Osteoblast (primary cell): Measurements from ENCODE around the gene ZEB1. TPM values are rescaled to one million over a fixed set of nuclear protein-coding genes. Genes with fewer than 3 reads are reported as not detected.

Experiments used
- DNase-seq: peaks from one replicate; pipeline ENCODE4 v3.0.0; 2011; ENCODE audit warnings: low spot score, mixed read lengths; ENCODE audit not compliant: insufficient read length; ENCODE audit errors: missing footprints
- H2AFZ ChIP-seq: 2 replicates; pipeline ENCODE4 v1.6.0; 2011; ENCODE audit warnings: mild to moderate bottlenecking, low read length
- H3K27ac ChIP-seq: 2 replicates; pipeline ENCODE4 v1.5.1; 2011; ENCODE audit warnings: mild to moderate bottlenecking, low read depth, low read length, moderate library complexity
- H3K27me3 ChIP-seq: 2 replicates; pipeline ENCODE4 v1.6.0; 2012; ENCODE audit warnings: mild to moderate bottlenecking, control low read depth, inconsistent platforms, low read length, moderate library complexity; ENCODE audit not compliant: insufficient read depth
- H3K36me3 ChIP-seq: 2 replicates; pipeline ENCODE4 v1.5.1; 2011; ENCODE audit warnings: mild to moderate bottlenecking, low read length, control low read depth, moderate library complexity; ENCODE audit not compliant: insufficient read depth
- H3K4me1 ChIP-seq: 2 replicates; pipeline ENCODE4 v1.5.1; 2011; ENCODE audit warnings: mild to moderate bottlenecking, low read length, control low read depth, moderate library complexity; ENCODE audit not compliant: insufficient read depth
- H3K4me2 ChIP-seq: 2 replicates; pipeline ENCODE4 v1.6.0; 2011; ENCODE audit warnings: mild to moderate bottlenecking, low read length; ENCODE audit not compliant: insufficient read depth
- H3K4me3 ChIP-seq: fragments of 200-600 bp; sonication (generic); 3 replicates; pipeline ENCODE4 v1.5.1; 2012; ENCODE audit warnings: mild to moderate bottlenecking, low read length, inconsistent platforms; ENCODE audit not compliant: insufficient read depth
- H3K79me2 ChIP-seq: 2 replicates; pipeline ENCODE4 v1.6.0; 2012; ENCODE audit warnings: mild to moderate bottlenecking, low read length, control low read depth, inconsistent platforms; ENCODE audit not compliant: insufficient read depth
- H3K9me3 ChIP-seq: 2 replicates; pipeline ENCODE4 v1.5.1; 2011; ENCODE audit warnings: low read depth, low read length, control low read depth
- H4K20me1 ChIP-seq: 2 replicates; pipeline ENCODE4 v1.6.0; 2012; ENCODE audit warnings: mild to moderate bottlenecking, low read length, control low read depth; ENCODE audit not compliant: insufficient read depth
- total RNA-seq: library from RNA; depleted of rRNA; stranded (reverse); fragments of >200 nt; gene quantifications from 2 replicates; pipeline ENCODE4 v1.2.3, GENCODE V29; 2012
- TF ChIP-seq, protein P1 (sequence below): IDR thresholded peaks from 2 replicates; pipeline ENCODE4 v1.5.1; 2011; ENCODE audit warnings: mild to moderate bottlenecking, low read depth, low read length, moderate library complexity; ENCODE audit errors: extremely low read depth

Gene ZEB1
- total RNA-seq, 1 donor, result 56.1 TPM

DNA sequence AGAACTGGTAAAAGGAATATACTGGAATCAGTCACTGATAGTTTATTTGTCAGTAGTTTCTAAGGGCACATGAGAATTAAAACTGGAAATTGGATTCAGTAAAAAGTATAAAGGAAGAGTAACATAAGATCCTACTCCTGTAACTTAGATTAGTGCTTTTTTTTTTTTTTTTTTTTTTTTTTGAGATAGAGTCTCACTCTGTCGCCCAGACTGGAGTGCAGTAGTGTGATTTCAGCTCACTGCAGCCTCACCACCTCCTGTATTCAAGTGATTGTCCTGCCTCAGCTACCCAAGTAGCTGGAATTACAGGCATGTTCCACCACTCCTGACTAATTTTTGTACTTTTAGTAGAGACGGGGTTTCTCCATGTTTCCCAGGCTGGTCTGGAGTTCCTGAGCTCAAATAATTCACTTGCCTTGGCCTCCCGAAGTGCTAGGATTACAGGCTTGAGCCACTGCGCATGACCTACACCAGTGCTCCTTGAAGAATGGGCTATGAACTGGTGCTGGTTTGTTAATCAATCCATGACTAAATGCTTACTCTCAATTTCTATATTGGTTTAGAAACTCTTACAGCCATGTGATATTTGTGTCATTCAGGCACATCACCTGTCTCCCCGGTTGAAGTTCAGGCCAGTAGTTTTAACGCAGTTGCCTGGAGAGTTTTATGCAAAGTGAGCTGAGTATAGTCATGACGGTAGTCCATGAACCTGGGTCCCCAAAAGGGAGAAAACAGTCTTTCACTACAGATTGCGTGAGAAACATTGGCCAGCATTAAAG lies 65.0 kb downstream of the ZEB1 start:
- TF ChIP-seq, protein P1, sequence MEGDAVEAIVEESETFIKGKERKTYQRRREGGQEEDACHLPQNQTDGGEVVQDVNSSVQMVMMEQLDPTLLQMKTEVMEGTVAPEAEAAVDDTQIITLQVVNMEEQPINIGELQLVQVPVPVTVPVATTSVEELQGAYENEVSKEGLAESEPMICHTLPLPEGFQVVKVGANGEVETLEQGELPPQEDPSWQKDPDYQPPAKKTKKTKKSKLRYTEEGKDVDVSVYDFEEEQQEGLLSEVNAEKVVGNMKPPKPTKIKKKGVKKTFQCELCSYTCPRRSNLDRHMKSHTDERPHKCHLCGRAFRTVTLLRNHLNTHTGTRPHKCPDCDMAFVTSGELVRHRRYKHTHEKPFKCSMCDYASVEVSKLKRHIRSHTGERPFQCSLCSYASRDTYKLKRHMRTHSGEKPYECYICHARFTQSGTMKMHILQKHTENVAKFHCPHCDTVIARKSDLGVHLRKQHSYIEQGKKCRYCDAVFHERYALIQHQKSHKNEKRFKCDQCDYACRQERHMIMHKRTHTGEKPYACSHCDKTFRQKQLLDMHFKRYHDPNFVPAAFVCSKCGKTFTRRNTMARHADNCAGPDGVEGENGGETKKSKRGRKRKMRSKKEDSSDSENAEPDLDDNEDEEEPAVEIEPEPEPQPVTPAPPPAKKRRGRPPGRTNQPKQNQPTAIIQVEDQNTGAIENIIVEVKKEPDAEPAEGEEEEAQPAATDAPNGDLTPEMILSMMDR, result no peak
- Histone ChIP-seq H3K27me3 (no peaks in the 10 kb centered on the region), H4K20me1 (no peaks in the 10 kb centered on the region), H3K36me3 (peaks cover 4% of the 10 kb centered on the region), H2AFZ (no peak overlapping the region), H3K9me3 (no peaks in the 10 kb centered on the region), H3K4me2 (no peak overlapping the region), H3K27ac (peak overlapping the region; percentile 39), H3K79me2 (peaks cover 66% of the 10 kb centered on the region), H3K4me3 (no peak overlapping the region), H3K4me1 (peaks cover 19% of the 10 kb centered on the region)
- DNase-seq, result no peak

DNA sequence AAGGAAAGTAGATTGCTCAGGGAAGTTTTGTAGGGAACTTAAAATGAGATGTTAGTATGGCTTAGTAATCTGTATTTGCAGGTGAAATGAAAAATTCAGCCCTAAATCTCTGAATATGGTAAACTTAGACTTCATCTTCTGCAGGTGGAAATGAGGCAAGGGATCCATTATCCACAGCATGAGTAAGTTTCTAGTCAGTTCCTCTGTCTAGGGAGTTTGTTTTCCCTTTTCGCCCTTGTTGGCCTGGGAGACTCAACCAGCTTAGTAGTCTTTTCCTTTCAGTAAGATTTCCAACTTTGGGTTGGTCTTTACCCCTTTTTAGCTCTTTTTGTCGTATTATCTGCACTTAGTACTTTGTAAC lies 65.6 kb downstream of the ZEB1 start:
- no peaks in the 10 kb centered on the region for H3K9me3 ChIP-seq
- DNase-seq, result no peak
- H3K4me2 ChIP-seq, result peak overlapping the region; percentile 42
- no peaks in the 10 kb centered on the region for H4K20me1 ChIP-seq
- TF ChIP-seq, protein P1, result no peak
- peaks cover 19% of the 10 kb centered on the region for H3K4me1 ChIP-seq
- peaks cover 64% of the 10 kb centered on the region for H3K79me2 ChIP-seq
- no peak overlapping the region for H3K4me3 ChIP-seq
- H3K27ac ChIP-seq, result peak overlapping the region; percentile 15
- H2AFZ ChIP-seq, result peak overlapping the region; percentile 35
- peaks cover 4% of the 10 kb centered on the region for H3K36me3 ChIP-seq
- H3K27me3 ChIP-seq, result no peaks in the 10 kb centered on the region

DNA sequence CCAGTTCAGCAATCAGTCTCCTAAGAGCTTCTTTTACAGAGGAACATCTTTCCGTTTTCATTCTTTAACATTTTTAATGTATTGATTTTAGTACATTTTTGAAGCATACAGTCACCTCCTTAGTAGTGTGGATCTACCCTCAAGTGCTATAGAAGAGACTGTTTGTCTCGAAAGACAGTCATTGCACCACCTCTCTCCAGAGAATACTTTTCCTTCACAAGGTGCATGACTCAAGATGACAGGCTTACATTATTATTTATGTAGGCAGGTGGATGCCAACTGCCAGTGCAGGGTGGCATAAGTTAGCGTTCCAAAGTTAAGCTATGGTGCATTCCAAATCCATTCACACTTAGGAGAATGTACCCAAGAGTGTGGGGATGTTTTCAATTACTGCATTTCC lies 71.8 kb downstream of the ZEB1 start:
- Histone ChIP-seq H3K9me3 (no peaks in the 10 kb centered on the region), H3K4me3 (no peak overlapping the region), H3K27ac (no peak overlapping the region), H2AFZ (no peak overlapping the region), H3K4me2 (no peak overlapping the region), H3K27me3 (no peaks in the 10 kb centered on the region), H3K79me2 (peaks cover 34% of the 10 kb centered on the region), H3K36me3 (peaks cover 11% of the 10 kb centered on the region), H3K4me1 (peaks cover 5% of the 10 kb centered on the region), H4K20me1 (peaks cover 4% of the 10 kb centered on the region)
- no peak for DNase-seq
- TF ChIP-seq, protein P1, result no peak

DNA sequence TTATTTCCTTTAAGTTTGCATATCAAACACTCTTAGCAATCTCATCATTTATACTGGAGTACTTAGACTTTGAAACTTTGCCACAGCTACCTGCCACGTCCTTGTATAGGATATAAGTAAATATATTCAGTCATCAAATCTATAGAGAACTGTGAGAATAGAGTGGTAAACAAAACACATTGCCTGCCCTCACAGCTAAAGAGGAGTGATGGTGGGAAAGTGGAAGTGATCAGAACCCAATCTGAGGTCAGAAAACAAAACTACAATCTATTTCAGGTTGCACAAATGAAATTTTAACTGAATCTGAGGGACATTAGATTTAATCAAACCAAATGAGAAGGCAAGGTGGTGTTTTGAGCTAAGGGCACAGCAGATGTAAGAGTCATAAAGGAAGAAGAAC lies 74.8 kb downstream of the ZEB1 start:
- Histone ChIP-seq H3K27me3 (no peaks in the 10 kb centered on the region), H4K20me1 (peaks cover 4% of the 10 kb centered on the region), H3K9me3 (no peaks in the 10 kb centered on the region), H3K4me1 (peaks cover 6% of the 10 kb centered on the region), H3K36me3 (peaks cover 7% of the 10 kb centered on the region), H3K4me2 (no peak overlapping the region), H2AFZ (no peak overlapping the region), H3K79me2 (peaks cover 40% of the 10 kb centered on the region), H3K4me3 (no peak overlapping the region), H3K27ac (no peak overlapping the region)
- DNase-seq, result no peak
- TF ChIP-seq, protein P1, result no peak
